NB4 (cell line): ENCODE results near the gene COX8A.

Source experiments
- DNase-seq: peaks from one replicate; pipeline ENCODE4 v3.0.0; 2010; ENCODE audit warnings: low read depth
- H3K4me3 ChIP-seq: one replicate; pipeline ENCODE4 v1.5.1; 2011; ENCODE audit warnings: mild to moderate bottlenecking, low read depth, low read length, moderate library complexity
- MYC ChIP-seq: IDR thresholded peaks from 2 replicates; pipeline ENCODE4 v1.6.1; 2011; ENCODE audit warnings: low read depth, low read length
- POLR2A ChIP-seq: IDR thresholded peaks from 2 replicates; pipeline ENCODE4 v1.6.1; 2011; ENCODE audit warnings: mild to moderate bottlenecking; ENCODE audit not compliant: insufficient read length; ENCODE audit errors: extremely low read depth
- TF ChIP-seq, protein P1 (sequence below): IDR thresholded peaks from 2 replicates; pipeline ENCODE4 v1.6.1; 2011; ENCODE audit warnings: low read depth, low read length
- TF ChIP-seq, protein P2 (sequence below): IDR thresholded peaks from one replicate; pipeline ENCODE4 v1.5.1; 2012; ENCODE audit warnings: low read depth, low read length

The COX8A gene, protein sequence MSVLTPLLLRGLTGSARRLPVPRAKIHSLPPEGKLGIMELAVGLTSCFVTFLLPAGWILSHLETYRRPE

GRCh38 chr11:63974259-63975143 is at the start of gene COX8A:
COX8A (plus strand) TSS chr11:63974620; CDS start chr11:63974681, 61 bp downstream.
- peak; percentile 100 for DNase-seq
- TF ChIP-seq, protein P1, sequence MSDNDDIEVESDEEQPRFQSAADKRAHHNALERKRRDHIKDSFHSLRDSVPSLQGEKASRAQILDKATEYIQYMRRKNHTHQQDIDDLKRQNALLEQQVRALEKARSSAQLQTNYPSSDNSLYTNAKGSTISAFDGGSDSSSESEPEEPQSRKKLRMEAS, result peak; percentile 72
- peak; percentile 89 for TF ChIP-seq POLR2A
- TF ChIP-seq, protein P2, sequence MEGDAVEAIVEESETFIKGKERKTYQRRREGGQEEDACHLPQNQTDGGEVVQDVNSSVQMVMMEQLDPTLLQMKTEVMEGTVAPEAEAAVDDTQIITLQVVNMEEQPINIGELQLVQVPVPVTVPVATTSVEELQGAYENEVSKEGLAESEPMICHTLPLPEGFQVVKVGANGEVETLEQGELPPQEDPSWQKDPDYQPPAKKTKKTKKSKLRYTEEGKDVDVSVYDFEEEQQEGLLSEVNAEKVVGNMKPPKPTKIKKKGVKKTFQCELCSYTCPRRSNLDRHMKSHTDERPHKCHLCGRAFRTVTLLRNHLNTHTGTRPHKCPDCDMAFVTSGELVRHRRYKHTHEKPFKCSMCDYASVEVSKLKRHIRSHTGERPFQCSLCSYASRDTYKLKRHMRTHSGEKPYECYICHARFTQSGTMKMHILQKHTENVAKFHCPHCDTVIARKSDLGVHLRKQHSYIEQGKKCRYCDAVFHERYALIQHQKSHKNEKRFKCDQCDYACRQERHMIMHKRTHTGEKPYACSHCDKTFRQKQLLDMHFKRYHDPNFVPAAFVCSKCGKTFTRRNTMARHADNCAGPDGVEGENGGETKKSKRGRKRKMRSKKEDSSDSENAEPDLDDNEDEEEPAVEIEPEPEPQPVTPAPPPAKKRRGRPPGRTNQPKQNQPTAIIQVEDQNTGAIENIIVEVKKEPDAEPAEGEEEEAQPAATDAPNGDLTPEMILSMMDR, result no peak
- H3K4me3 ChIP-seq, result peak within 1 kb of the TSS; percentile 95

GRCh38 chr11:63929616-63930015 is 44.8 kb upstream of the COX8A start:
- no peak for DNase-seq
- TF ChIP-seq, protein P2, result no peak
- no peak for TF ChIP-seq MYC
- no peak for TF ChIP-seq POLR2A
- TF ChIP-seq, protein P1, result no peak

GRCh38 chr11:63931045-63931444 is 43.4 kb upstream of the COX8A start:
- no peak for DNase-seq
- TF ChIP-seq, protein P1, result no peak
- TF ChIP-seq, protein P2, result no peak
- TF ChIP-seq POLR2A, result no peak
- no peak for TF ChIP-seq MYC
- H3K4me3 ChIP-seq, result no peak overlapping the region

More at GRCh38 chr11:63929616-63930015, 44.8 kb upstream of the COX8A start:
- H3K4me3 ChIP-seq, result no peak overlapping the region

DNA sequence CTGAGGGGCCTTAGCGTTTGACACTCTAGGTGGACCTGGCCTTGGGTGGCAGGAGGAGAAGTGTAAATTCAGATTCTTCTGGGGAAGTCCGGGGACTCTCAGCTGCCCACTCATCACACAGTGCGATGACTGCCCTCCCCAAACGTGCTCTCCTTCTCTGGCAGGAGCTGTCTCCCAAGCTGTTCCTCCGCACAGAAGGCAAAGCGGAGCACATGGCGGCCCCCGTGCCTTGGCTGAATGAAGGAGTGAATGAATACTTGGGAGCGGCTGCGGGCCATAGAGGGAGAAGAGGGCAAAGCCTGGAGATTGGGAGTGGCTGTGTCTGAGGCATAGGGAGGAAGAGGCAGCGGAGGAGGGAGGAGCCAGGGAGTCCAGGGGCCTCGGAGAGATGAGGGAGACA is 42.5 kb upstream of the COX8A start:
- DNase-seq, result no peak
- H3K4me3 ChIP-seq, result no peak overlapping the region
- TF ChIP-seq POLR2A (no peak), MYC (no peak)
- TF ChIP-seq, protein P1, result no peak

- no peak overlapping the region for H3K4me3 ChIP-seq
- no peak for DNase-seq
- TF ChIP-seq MYC (no peak), POLR2A (no peak)
- TF ChIP-seq, protein P2, result no peak
- TF ChIP-seq, protein P1, result no peak
Observed at GRCh38 chr11:63933459-63933858, 41.0 kb upstream of the COX8A start.
